Spleen (tissue), 7 donors: ENCODE results near the gene CRLF1.

Experiments
- POLR2A ChIP-seq, 3 donors: fragments of 450-650 bp; IDR thresholded peaks; one replicate each; pipeline ENCODE4 v1.5.1; 2017; ENCODE audit warnings: antibody characterized with exemption in 3 of 3, mild to moderate bottlenecking in 1 of 3
- POLR2AphosphoS5 ChIP-seq, 3 donors: sonication (generic); formaldehyde crosslinking; IDR thresholded peaks; one replicate each; pipeline ENCODE4 v1.5.1; 2017; ENCODE audit warnings: antibody characterized with exemption in 3 of 3
- TF ChIP-seq, protein P1 (sequence below), 11 experiments: fragments of 200-600 bp in 7 of 11; fragments of 450-650 bp in 4 of 11; sonication (generic) in 4 of 11; IDR thresholded peaks in 8 of 11; conservative IDR thresholded peaks in 3 of 11; 1 replicate in 7 of 11; 2 replicates in 4 of 11; pipeline versions ENCODE4 v1.4.0 to v1.8.0; 2016 to 2021; ENCODE audit warnings: antibody characterized with exemption in 11 of 11, inconsistent platforms in 4 of 11, mild to moderate bottlenecking in 1 of 11
- donor health status: DM: no; HTN: no; CAD: no; lungs with moderate emphysema.
- donor health status: DM: no; HTN: no; CAD: no.
- donor health status: DM: no; HTN: no; CAD: no.

DNA sequence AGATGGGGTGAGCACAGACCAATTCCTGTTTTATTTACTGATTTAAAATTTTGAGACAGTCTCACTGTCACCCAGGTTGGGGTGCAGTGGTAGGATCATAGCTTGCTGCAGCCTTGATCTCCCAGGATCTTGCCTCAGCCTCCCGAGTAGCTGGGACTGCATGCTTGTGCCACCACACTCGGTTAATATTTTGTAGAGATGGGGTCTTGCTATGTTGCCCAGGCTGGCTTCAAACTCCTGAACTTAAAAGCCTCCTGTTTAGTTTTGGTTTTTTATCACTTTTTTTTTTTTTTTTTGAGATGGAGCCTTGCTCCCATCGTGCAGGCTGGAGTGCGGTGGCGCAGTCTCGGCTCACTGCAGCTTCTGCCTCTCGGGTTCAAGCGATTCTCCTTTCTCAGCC lies 30.2 kb downstream of the CRLF1 start:
- TF ChIP-seq, protein P1, sequence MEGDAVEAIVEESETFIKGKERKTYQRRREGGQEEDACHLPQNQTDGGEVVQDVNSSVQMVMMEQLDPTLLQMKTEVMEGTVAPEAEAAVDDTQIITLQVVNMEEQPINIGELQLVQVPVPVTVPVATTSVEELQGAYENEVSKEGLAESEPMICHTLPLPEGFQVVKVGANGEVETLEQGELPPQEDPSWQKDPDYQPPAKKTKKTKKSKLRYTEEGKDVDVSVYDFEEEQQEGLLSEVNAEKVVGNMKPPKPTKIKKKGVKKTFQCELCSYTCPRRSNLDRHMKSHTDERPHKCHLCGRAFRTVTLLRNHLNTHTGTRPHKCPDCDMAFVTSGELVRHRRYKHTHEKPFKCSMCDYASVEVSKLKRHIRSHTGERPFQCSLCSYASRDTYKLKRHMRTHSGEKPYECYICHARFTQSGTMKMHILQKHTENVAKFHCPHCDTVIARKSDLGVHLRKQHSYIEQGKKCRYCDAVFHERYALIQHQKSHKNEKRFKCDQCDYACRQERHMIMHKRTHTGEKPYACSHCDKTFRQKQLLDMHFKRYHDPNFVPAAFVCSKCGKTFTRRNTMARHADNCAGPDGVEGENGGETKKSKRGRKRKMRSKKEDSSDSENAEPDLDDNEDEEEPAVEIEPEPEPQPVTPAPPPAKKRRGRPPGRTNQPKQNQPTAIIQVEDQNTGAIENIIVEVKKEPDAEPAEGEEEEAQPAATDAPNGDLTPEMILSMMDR (IDR thresholded peaks at IDR 0.05 in 8 of 11, conservative IDR thresholded peaks at IDR 0.05 in 3 of 11): no peak
- TF ChIP-seq POLR2A (IDR thresholded peaks at IDR 0.05) (no peak), POLR2AphosphoS5 (IDR thresholded peaks at IDR 0.05) (no peak)
